ENCODE data around the gene HERC4.
"Not testable (repeated sequence)": the region's sequence is repeated elsewhere in the genome, so short reads cannot be mapped to it uniquely, and the experiment has no call there.

HERC4 gene

DNA sequence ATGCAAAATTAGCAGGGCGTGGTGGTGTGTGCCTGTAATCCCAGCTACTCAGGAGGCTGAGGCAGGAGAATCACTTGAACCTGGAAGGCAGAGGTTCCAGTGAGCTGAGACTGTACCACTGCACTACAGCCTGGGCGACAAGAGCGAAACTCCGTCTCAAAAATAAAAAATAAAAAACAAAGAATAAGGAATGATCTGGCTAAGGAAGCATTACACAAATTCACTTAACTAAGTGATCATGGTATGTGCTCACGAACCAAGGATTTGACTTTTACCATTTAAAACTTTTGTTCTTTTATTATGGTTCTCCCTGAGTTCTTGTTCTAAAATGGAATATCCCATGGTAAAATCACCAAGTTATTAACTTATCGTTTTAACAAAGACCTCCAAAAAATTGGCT, 119.5 kb downstream of the HERC4 start:
- DNase-seq, result no peak

GRCh38 chr10:67943917-67944316, 131.2 kb downstream of the HERC4 start:
- no peak for DNase-seq

DNA sequence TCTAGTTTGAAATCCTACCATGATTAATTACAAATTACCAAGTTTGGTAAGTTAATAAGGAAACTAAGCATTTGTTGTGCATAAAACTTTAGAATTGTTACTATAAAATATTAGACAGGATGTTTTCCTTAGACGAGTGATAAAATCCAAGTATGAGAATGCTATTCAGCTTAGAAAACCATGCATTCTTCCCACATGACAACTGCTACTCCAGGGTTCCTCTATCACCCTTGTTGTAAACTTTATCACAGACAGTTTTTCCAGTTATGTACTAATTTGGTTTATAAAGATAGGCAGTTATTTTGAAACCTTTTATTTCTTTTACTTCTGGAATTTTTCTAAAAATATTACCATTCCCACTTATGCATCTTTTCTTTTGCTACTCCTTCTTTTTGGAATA, 138.7 kb downstream of the HERC4 start:
- DNase-seq, result no peak

- DNase-seq, result no peak
Measured at GRCh38 chr10:67935223-67935622, 139.9 kb downstream of the HERC4 start.

GRCh38 chr10:67934336-67934735, 140.7 kb downstream of the HERC4 start:
- no peak for DNase-seq

DNA sequence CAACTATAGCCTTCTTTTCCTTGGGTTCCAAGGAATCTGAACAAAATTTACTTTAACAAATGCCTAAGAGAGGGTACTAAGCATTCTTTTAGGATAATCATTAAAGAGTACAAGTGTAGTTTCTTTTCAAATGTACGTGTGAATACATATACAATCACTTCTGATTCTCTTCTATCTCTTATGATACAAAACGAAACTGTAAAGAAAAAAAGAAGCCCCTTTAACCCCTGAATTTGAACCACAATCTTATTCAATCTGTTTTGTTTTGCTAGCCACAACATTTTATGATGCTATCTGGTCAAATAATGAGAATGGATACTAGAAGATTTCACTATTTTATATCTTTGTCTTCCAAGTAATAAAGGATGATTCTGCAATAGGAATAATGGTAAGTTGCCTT, 141.9 kb downstream of the HERC4 start:
- no peak for DNase-seq

GRCh38 chr10:67926951-67927350, 148.1 kb downstream of the HERC4 start:
- no peak for DNase-seq

DNA sequence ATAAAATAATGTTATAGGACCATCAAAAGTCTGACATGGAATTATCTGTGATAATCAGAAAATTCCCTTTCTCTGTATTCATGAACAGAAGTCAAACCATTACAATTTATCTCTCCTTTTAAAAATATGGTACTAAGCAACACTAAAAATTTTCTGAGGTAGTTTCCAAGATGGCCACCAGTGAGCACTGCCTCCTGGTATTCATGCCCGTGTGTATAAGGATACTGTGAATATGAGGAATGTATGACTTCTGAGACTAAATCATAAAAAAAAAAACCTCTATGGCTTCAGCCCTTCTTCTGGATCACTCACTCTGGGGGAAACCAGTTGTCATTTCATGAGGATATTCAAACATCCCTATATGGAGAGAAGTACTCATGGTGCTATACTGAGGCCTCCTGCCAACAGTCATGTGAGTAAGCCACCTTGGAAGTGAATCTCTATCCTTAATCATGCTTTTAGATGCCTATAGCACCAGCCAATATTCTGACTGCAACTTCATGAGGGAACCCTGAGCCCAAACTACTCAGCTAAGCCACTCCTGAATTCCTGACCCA, 149.6 kb downstream of the HERC4 start:
- DNase-seq, result no peak

DNA sequence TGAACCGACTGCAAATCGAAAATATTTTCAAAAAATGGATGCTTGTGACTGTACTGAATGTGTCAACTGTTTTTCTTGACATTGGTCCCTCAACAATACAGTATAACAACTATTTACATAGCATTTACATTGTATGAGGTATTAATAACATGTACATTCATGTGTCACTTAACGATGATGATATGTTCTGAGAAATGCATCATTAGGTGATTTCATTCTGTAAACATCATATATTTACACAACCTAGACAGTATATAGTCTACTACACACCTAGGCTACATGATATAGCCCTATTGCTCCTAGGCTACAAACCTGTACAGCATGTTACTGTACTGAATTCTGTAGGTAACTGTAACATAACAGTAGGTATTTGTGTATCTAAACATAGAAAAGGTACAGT, 150.9 kb downstream of the HERC4 start:
- no peak for DNase-seq

- no peak for DNase-seq
Measured at GRCh38 chr10:67923551-67923950, 151.5 kb downstream of the HERC4 start.

- no peak for DNase-seq
Measured at GRCh38 chr10:67921065-67921464, 154.0 kb downstream of the HERC4 start.

- DNase-seq, result no peak
Measured at GRCh38 chr10:67917679-67918078, 157.4 kb downstream of the HERC4 start.

DNA sequence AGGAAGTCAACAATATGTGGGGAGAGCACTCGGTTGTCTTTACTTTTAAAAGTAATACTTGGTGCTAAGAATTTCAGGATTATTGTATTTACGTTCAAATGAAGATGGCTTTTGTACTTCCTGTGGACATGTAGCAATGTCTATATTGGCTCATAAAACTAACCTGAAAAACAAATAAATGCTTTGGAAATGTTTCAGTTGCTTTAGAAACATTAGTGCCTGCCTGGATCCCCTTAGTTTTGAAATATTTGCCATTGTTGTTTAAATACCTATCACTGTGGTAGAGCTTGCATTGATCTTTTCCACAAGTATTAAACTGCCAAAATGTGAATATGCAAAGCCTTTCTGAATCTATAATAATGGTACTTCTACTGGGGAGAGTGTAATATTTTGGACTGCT, 157.9 kb downstream of the HERC4 start:
- DNase-seq, result no peak

DNA sequence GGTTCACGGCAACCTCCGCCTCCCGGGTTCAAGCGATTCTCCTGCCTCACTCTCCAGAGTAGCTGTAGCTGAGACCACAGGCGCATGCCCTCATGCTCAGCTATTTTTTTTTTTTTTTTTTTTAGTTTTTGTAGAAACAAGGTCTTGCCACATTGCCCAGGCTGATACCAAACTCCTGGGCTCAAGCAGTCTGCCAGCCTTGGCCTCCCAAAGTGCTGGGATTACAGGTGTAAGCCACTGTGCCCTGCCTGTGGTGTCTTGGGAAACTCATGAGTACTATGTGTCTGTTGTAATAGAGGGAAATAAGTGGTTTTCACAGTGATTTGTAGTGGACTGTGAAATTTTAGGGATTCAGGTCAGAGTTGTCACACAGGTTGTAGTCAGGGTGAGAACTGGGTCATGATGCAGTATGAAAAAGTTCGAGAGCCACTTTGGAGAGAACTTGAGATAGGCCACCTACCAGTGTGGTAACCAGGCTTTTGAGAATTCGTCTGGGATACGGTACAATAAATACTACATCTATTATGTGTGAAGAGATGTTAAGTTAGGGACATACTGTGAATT, 160.2 kb downstream of the HERC4 start:
- DNase-seq, result no peak

DNA sequence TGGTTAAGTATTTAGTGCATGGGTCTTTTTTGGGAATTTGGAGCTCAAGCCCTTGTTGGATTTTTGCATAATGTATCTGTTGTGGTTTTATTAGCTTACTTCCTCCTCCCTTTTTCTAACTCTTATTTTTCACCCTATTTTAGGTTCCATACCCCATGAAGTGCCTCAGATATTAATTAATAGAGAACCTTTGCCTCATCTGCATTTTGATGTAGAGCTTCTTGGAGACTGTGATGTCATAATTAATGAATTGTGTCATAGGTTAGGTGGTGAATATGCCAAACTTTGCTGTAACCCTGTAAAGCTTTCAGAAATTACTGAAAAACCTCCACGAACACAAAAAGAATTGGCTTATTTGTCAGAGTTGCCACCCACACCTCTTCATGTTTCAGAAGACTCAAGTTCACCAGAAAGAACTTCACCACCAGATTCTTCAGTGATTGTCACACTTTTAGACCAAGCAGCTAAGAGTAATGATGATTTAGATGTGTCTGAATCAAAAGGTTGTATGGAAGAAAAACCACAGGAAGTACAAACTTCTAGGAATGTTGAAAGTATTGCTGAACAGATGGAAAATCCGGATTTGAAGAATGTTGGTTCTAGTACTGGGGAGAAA, 162.6 kb downstream of the HERC4 start:
- DNase-seq, result no peak

GRCh38 chr10:67903581-67903980, 171.5 kb downstream of the HERC4 start:
- DNase-seq, result no peak

GRCh38 chr10:67893637-67894036, 181.4 kb downstream of the HERC4 start:
- DNase-seq, result no peak

- DNase-seq, result peak; percentile 51
Measured at GRCh38 chr10:67884842-67885670, 190.0 kb downstream of the HERC4 start.

DNA sequence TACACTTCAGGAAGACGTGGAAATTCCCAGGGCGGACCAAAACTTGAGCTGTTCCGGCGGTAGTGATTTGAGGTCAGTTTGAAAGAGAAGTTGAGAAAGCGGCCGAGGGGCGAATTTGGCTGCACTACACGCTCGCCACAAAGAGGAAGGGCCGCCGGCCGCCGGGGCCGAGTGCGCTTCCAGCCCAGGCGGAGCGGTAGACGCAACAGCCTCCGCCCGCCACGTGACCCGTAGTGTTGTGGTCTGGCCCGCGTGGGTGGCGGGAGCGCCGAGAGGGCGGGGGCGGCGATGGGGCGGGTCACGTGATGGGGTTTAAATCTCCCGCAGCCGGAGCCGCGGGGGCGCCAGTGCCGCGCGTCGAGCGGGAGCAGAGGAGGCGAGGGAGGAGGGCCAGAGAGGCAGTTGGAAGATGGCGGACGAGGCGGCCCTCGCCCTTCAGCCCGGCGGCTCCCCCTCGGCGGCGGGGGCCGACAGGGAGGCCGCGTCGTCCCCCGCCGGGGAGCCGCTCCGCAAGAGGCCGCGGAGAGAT, 190.7 kb downstream of the HERC4 start, which contains the start of gene SIRT1:
TSS of gene SIRT1 (plus strand) at position 344 of the 529 bp plus-strand sequence. CDS start at position 410, 66 bp downstream.
- DNase-seq, result peak; percentile 67

DNA sequence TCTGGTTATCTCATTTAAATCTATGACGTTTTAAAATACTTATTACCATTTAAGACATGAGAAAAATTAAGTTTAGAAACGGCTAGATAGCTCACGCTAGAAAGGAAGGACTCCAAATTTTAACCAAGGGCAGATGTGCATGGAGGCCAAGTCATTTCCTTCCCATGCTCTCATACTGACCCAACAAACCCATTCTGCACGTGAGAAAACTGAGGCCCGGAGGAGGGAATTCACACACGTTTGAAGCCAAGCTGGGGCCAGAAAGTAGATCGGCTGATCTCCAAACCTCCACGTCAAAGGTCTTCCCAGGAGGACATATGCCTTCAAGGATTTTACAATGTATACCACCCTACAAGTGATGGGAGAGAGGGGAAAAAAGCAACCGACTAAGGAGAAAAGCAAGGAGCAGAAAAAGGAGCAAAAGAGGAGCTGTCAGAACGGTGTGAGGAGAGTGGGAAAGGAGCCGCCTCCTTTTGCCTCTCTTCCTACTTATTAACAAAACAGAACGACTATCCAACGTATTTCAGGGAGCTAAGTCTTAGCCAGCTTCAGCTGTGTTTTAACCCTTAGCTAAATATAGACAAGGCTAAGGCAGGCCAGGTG, 191.3 kb downstream of the HERC4 start:
- no peak for DNase-seq

- no peak for DNase-seq
Measured at GRCh38 chr10:67878133-67878532, 196.9 kb downstream of the HERC4 start.

- DNase-seq, result not testable (repeated sequence)
Measured at GRCh38 chr10:67877421-67877820, 197.7 kb downstream of the HERC4 start.

All from cortex of kidney (tissue), 1 donor.